ACC112 (cell line): ENCODE measurements around the gene KATNB1.

Source experiments
- H2AFZ ChIP-seq: fragments of 200-600 bp; sonication (generic); one replicate; pipeline ENCODE4 v1.6.0; 2017; ENCODE audit warnings: antibody characterized with exemption, low read length; ENCODE audit not compliant: unreplicated experiment
- H3K27ac ChIP-seq: fragments of 200-600 bp; sonication (generic); 2 replicates; pipeline ENCODE4 v1.5.1; 2014; ENCODE audit warnings: low read depth, mild to moderate bottlenecking, antibody characterized with exemption, low read length, moderate library complexity
- H3K27me3 ChIP-seq: fragments of 200-600 bp; sonication (generic); 2 replicates; pipeline ENCODE4 v1.6.1; 2014; ENCODE audit warnings: mild to moderate bottlenecking, antibody characterized with exemption, low read length, moderate library complexity, mixed read lengths; ENCODE audit not compliant: insufficient read depth
- H3K36me3 ChIP-seq: fragments of 200-600 bp; sonication (generic); 2 replicates; pipeline ENCODE4 v1.6.1; 2016; ENCODE audit warnings: mild to moderate bottlenecking, antibody characterized with exemption, low read length, moderate library complexity, mixed read lengths; ENCODE audit not compliant: insufficient read depth
- H3K4me1 ChIP-seq: fragments of 200-600 bp; sonication (generic); one replicate; pipeline ENCODE4 v1.6.1; 2016; ENCODE audit warnings: low read length, mixed read lengths; ENCODE audit not compliant: insufficient read depth, unreplicated experiment, control insufficient read depth
- H3K4me3 ChIP-seq: fragments of 200-600 bp; sonication (generic); 2 replicates; pipeline ENCODE4 v1.5.1; 2014; ENCODE audit warnings: mild to moderate bottlenecking, low read depth, low read length
- H3K79me2 ChIP-seq: fragments of 200-600 bp; sonication (generic); one replicate; pipeline ENCODE4 v1.6.0; 2016; ENCODE audit warnings: low read length; ENCODE audit not compliant: control insufficient read depth, unreplicated experiment, insufficient read depth

The KATNB1 gene

GRCh38 chr16:57758331-57759117 lies 23.0 kb downstream of the KATNB1 start:
- Histone ChIP-seq H3K27ac (no peak overlapping the region), H3K36me3 (no peaks in the 10 kb centered on the region)

DNA sequence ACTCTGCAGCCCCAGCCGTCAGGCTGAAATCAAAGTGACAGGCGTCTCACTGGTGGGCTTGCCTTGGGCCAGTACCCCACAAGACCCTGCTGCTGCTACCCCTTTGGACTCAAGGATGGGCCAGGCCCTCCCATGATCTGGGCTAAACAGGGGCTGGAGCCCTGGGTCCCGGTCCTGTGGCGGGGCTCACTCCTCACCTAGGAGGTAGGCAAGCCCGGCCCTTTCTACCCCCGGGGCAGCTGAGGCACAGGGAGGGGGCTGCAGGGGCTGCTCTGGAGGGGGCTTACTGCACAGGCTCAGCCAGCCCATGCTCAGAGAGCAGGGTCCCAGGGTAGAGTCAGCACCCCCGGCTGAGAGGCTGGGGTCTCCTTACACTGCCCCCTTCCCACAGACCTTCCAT lies 23.6 kb downstream of the KATNB1 start:
- H3K27me3 ChIP-seq, result no peaks in the 10 kb centered on the region
- peaks cover 12% of the 10 kb centered on the region for H3K4me1 ChIP-seq
- H2AFZ ChIP-seq, result no peak overlapping the region
- no peaks in the 10 kb centered on the region for H3K36me3 ChIP-seq
- H3K27ac ChIP-seq, result no peak overlapping the region
- no peak overlapping the region for H3K4me3 ChIP-seq
- H3K79me2 ChIP-seq, result no peaks in the 10 kb centered on the region

More at GRCh38 chr16:57758331-57759117, 23.0 kb downstream of the KATNB1 start:
- H3K27me3 ChIP-seq, result no peaks in the 10 kb centered on the region
- no peaks in the 10 kb centered on the region for H3K79me2 ChIP-seq
- H2AFZ ChIP-seq, result no peak overlapping the region
- peaks cover 7% of the 10 kb centered on the region for H3K4me1 ChIP-seq
- no peak overlapping the region for H3K4me3 ChIP-seq

DNA sequence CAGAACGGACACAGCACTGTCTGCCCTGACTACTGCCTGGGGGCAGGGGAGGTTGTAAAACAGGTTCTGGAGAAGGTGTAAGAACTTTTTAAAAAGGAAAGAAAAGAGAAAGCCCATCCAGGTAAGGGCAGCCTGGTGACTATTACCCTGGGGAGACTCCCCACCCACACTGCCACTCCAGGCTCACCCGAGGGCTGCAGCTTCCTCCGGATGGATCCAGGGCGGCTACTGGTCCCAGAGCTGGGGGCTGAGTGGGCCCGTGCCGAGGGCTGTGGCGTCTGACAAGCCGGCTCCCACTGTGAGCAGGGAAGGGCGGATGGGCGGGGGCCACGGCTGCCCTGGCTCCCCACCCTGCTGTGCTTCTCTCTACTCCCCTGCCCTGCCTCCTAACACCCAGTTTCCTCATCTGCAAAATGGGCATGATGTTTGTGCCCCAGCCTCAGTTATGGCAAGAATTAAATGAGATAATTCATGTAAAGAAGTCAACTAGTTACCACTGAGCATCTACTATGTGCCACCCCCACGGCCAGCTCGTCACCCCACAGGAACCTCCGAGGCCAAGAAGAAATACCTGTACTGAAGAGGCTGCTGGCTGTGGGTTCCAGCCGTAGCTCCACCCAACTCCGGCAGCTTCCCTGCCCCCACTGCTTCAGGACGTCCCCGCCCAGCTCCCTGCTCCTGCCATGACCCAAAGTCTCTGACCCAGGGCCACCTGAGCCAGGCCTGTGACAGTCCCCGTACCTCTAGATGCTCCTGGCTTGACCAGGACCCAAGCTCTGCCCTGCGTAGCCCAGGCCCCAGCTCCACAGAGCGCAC lies 24.2 kb downstream of the KATNB1 start:
- Histone ChIP-seq H2AFZ (no peak overlapping the region), H3K79me2 (no peaks in the 10 kb centered on the region), H3K27me3 (no peaks in the 10 kb centered on the region), H3K27ac (no peak overlapping the region), H3K4me3 (no peak overlapping the region), H3K4me1 (peaks cover 16% of the 10 kb centered on the region), H3K36me3 (no peaks in the 10 kb centered on the region)

GRCh38 chr16:57760357-57761160 lies 25.0 kb downstream of the KATNB1 start:
- no peak overlapping the region for H3K4me3 ChIP-seq
- H3K36me3 ChIP-seq, result peaks cover 7% of the 10 kb centered on the region
- H3K4me1 ChIP-seq, result peaks cover 16% of the 10 kb centered on the region
- no peaks in the 10 kb centered on the region for H3K27me3 ChIP-seq
- H3K79me2 ChIP-seq, result no peaks in the 10 kb centered on the region
- H2AFZ ChIP-seq, result no peak overlapping the region
- no peak overlapping the region for H3K27ac ChIP-seq

DNA sequence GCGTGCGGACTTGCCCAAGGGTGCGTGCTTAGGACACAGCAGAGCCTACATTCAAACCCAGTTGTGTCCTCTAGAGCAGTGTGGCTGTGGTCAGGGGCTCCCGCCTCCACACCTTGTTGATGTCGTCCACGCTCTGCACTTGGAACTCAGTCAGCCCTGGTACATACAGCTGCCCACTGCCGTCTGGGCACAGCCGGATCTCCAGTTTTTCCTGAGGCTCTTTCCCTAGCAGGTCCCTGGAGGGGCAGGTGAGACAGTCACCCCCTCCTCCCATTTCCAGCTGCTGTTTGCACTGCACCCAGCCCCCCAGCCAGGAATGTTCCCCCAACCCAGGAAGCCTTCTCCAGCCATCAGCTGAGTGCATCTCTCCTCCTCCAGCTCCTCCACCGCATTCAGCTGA lies 25.7 kb downstream of the KATNB1 start:
- no peaks in the 10 kb centered on the region for H3K27me3 ChIP-seq
- no peaks in the 10 kb centered on the region for H3K79me2 ChIP-seq
- peaks cover 16% of the 10 kb centered on the region for H3K4me1 ChIP-seq
- H3K27ac ChIP-seq, result no peak overlapping the region
- no peak overlapping the region for H2AFZ ChIP-seq
- no peak overlapping the region for H3K4me3 ChIP-seq
- peaks cover 11% of the 10 kb centered on the region for H3K36me3 ChIP-seq

- peaks cover 16% of the 10 kb centered on the region for H3K4me1 ChIP-seq
- H3K79me2 ChIP-seq, result no peaks in the 10 kb centered on the region
- no peaks in the 10 kb centered on the region for H3K27me3 ChIP-seq
- H3K27ac ChIP-seq, result no peak overlapping the region
- no peak overlapping the region for H2AFZ ChIP-seq
- H3K36me3 ChIP-seq, result peaks cover 11% of the 10 kb centered on the region
- no peak overlapping the region for H3K4me3 ChIP-seq
Measured at GRCh38 chr16:57761957-57762356, 26.4 kb downstream of the KATNB1 start.

DNA sequence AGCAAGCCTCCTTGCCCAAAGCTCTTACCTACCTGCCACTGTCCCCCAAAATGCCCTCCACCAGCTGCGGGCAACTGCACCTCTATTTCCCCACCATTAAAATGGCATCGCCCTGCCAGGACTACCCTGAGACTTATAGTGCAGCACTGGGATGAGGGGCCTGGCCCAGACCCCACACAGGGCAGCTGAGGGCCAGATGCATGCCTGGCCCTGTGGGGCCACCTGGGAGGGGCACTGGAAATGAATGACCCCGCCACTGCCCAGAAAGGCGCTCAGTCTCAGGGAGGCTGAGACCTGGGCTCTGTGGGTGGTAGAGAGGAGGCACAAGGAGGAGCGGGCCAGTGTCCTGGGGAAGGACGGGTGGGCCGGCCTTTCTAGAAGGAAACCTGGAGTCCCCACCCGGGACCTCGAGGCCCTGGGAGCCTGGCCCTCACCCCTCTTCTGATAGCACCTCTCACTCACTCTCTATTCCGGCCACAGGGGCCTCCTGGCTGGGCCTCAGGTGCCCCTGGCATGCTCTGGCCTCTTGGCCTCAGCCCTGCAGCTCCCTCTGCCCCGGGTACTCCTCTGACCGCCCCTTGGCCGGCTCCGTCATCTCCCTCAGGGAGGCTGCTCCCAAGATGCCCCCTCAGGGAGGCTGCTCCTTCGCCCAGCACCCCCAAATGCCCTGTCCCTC lies 26.9 kb downstream of the KATNB1 start:
- no peaks in the 10 kb centered on the region for H3K27me3 ChIP-seq
- H3K36me3 ChIP-seq, result peaks cover 15% of the 10 kb centered on the region
- no peak overlapping the region for H2AFZ ChIP-seq
- no peak overlapping the region for H3K27ac ChIP-seq
- H3K79me2 ChIP-seq, result no peaks in the 10 kb centered on the region
- H3K4me3 ChIP-seq, result no peak overlapping the region
- peaks cover 16% of the 10 kb centered on the region for H3K4me1 ChIP-seq

- peaks cover 15% of the 10 kb centered on the region for H3K36me3 ChIP-seq
- peak overlapping the region; percentile 53; the same call in 1 of the 2 replicates for H3K27ac ChIP-seq
- H3K27me3 ChIP-seq, result no peaks in the 10 kb centered on the region
- H3K4me1 ChIP-seq, result peaks cover 16% of the 10 kb centered on the region
- H2AFZ ChIP-seq, result no peak overlapping the region
- H3K79me2 ChIP-seq, result no peaks in the 10 kb centered on the region
- H3K4me3 ChIP-seq, result peak overlapping the region; percentile 20; the same call in 1 of the 2 replicates
Measured at GRCh38 chr16:57763285-57764005, 27.9 kb downstream of the KATNB1 start.

DNA sequence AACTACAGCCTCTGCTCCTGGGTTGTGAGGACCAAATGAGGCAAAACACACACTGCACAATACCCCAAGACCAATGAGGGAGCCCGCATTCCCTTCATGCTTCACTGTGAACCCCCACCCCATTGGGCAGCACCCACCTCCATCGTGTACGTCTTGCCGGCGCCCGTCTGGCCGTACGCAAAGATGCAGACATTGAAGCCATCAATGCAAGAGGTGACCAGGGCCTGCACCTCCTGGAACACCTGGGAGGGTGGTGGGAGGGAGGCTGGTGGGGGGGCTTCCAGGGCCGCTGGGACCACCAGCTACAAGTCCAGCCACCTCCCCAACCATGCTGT lies 28.4 kb downstream of the KATNB1 start:
- no peaks in the 10 kb centered on the region for H3K79me2 ChIP-seq
- H3K27me3 ChIP-seq, result no peaks in the 10 kb centered on the region
- peaks cover 16% of the 10 kb centered on the region for H3K4me1 ChIP-seq
- peaks cover 15% of the 10 kb centered on the region for H3K36me3 ChIP-seq
- peak overlapping the region; percentile 87 for H3K27ac ChIP-seq
- H2AFZ ChIP-seq, result no peak overlapping the region
- H3K4me3 ChIP-seq, result peak overlapping the region; percentile 20; the same call in 1 of the 2 replicates
